ENCODE data around the gene OR1F1. TPM values are rescaled to one million over a fixed set of nuclear protein-coding genes. Genes with fewer than 3 reads are reported as not detected.

The OR1F1 gene
- total RNA-seq, 2 donors from 2014 or later = not detected

- Histone ChIP-seq H3K9me3 (no peaks in the 10 kb centered on the region), H3K4me3 (no peak overlapping the region), H3K36me3 (replicated peaks in 1 of 2; ENCODE audit: insufficient read depth in 1 of 2, low read depth in 2 of 2) (no peaks in the 10 kb centered on the region), H3K4me1 (no peaks in the 10 kb centered on the region), H3K27ac (no peak overlapping the region), H3K27me3 (no peaks in the 10 kb centered on the region)
- no peak for TF ChIP-seq CTCF (IDR thresholded peaks at IDR 0.05)
- TF ChIP-seq POLR2A (IDR thresholded peaks at IDR 0.05) = no peak
- ATAC-seq (no peak), DNase-seq (no peak)
- WGBS, 2 donors = 60 to 63% methylated on average over 1 of the region's 1 CpG
- intact Hi-C loops (cut with DNase I) = no loop called here
Observed at GRCh38 chr16:3212567-3212966, 24.6 kb downstream of the OR1F1 start.

GRCh38 chr16:3214904-3215600, 27.0 kb downstream of the OR1F1 start:
- Histone ChIP-seq H3K4me1 (no peaks in the 10 kb centered on the region), H3K9me3 (no peaks in the 10 kb centered on the region), H3K36me3 (replicated peaks in 1 of 2; ENCODE audit: insufficient read depth in 1 of 2, low read depth in 2 of 2) (no peaks in the 10 kb centered on the region), H3K4me3 (no peak overlapping the region), H3K27me3 (no peaks in the 10 kb centered on the region), H3K27ac (no peak overlapping the region)
- no peak for TF ChIP-seq POLR2A (IDR thresholded peaks at IDR 0.05)
- no peak for TF ChIP-seq CTCF (IDR thresholded peaks at IDR 0.05)
- intact Hi-C loops (cut with DNase I) = no loop called here
- no peak for ATAC-seq
- WGBS, 2 donors = 26 to 41% methylated on average over 7 of the region's 7 CpGs
- no peak for DNase-seq

- TF ChIP-seq CTCF (IDR thresholded peaks at IDR 0.05) (no peak), POLR2A (IDR thresholded peaks at IDR 0.05) (no peak)
- intact Hi-C loops (cut with DNase I) = no loop called here
- no peaks in the 10 kb centered on the region for H3K27me3 ChIP-seq
- no peaks in the 10 kb centered on the region for H3K4me1 ChIP-seq
- H3K9me3 ChIP-seq = peaks cover 0 to under 1% (median 0%) of the 10 kb centered on the region in 3 donors
- DNase-seq = no peak
- H3K27ac ChIP-seq = no peak overlapping the region
- no peak for ATAC-seq
- no peaks in the 10 kb centered on the region for H3K36me3 ChIP-seq (replicated peaks in 1 of 2; ENCODE audit: insufficient read depth in 1 of 2, low read depth in 2 of 2)
- H3K4me3 ChIP-seq = no peak overlapping the region
- 54 to 59% methylated on average over 11 of the region's 11 CpGs for WGBS, 2 donors
Observed at GRCh38 chr16:3215601-3216262, 27.7 kb downstream of the OR1F1 start.

GRCh38 chr16:3216263-3216640, 28.2 kb downstream of the OR1F1 start:
- TF ChIP-seq CTCF (IDR thresholded peaks at IDR 0.05) (no peak), POLR2A (IDR thresholded peaks at IDR 0.05) (no peak)
- Histone ChIP-seq H3K4me3 (no peak overlapping the region), H3K36me3 (replicated peaks in 1 of 2; ENCODE audit: insufficient read depth in 1 of 2, low read depth in 2 of 2) (no peaks in the 10 kb centered on the region), H3K4me1 (no peaks in the 10 kb centered on the region), H3K27ac (no peak overlapping the region), H3K27me3 (no peaks in the 10 kb centered on the region), H3K9me3 (peaks cover 0 to 6% (median 0%) of the 10 kb centered on the region in 3 donors)
- WGBS, 2 donors = 32 to 43% methylated on average over 3 of the region's 3 CpGs
- no peak for DNase-seq
- ATAC-seq = no peak
- intact Hi-C loops (cut with DNase I) = no loop called here
